Skeletal muscle cell (primary cell): Measurements from ENCODE around the gene ARF4.

Experiments
- DNase-seq: peaks from one replicate; pipeline ENCODE4 v3.0.0-alpha.2; 2010; ENCODE audit warnings: low read depth
- H3K4me3 ChIP-seq: 2 replicates; pipeline ENCODE4 v1.5.1; 2011; ENCODE audit warnings: low read depth, mild to moderate bottlenecking, control low read depth, low read length, moderate library complexity

Gene ARF4

GRCh38 chr3:57583544-57583943 lies 13.6 kb downstream of the ARF4 start:
- H3K4me3 ChIP-seq, result no peak overlapping the region
- DNase-seq, result no peak

DNA sequence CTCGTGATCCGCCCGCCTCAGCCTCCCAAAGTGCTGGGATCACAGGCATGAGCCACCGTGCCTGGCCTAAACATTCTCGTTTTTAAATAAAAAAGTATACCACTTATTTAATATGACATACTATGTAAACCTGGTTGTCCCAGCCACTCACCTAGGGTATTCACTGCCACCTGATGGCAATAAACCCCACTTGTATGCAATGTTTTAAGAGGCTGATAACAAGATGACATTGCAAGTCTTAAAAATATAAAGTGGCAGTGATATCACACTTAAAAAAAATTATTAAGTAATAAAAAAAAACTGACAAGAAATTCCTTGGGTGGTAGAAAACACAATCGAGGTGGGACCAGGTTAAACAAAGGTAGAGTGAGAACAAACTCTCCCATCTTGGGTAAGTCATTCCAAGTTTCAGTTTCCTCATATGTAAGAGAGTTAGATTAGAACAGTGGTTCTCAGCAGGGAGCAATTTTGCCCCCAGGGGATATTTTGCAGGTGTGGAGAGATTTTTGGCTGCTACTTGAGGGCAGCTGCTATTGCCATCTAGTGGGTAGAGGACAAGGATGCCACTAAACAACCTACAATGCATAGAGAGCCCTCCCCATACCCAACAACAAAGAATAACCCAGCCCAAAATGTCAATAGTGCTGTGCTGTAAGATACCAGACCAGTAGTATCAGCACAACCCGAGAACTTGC lies 14.5 kb downstream of the ARF4 start:
- DNase-seq, result no peak
- H3K4me3 ChIP-seq, result no peak overlapping the region

GRCh38 chr3:57577801-57578200 lies 19.3 kb downstream of the ARF4 start:
- no peak for DNase-seq
- no peak overlapping the region for H3K4me3 ChIP-seq

DNA sequence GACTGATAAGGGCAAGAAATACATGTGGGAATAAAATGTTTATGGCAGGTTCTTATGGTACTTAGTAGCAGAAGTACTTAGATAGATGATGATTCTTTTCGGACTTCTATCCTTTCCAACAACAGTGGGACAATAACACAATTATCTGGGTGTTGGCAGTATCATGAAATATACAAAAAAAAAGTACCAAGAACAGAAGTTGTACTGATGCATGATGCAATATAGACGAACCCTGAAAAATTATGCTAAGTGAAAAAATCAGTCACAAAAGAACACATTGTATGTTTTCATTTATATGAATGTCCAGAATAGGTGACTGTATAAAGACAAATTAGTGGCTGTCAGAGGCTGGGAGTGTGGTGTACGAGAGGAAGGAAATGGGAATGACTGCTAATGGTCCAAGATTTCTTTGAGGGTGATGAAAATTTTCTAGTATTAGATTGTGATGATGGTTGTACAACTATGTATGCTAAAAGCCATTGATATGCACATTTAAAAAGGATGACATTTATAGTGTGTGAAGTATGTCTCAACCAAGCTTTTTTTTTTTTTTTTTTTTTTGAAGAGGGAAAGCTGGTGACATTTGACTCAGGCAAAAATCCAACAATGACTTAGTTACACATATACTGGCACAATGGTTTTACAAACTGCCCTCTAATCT lies 21.0 kb downstream of the ARF4 start:
- DNase-seq, result no peak

GRCh38 chr3:57572096-57572495 lies 25.0 kb downstream of the ARF4 start:
- no peak for DNase-seq
- no peak overlapping the region for H3K4me3 ChIP-seq

More for the DNA sequence above, 21.0 kb downstream of the ARF4 start:
- no peak overlapping the region for H3K4me3 ChIP-seq

GRCh38 chr3:57570878-57571277 lies 26.3 kb downstream of the ARF4 start:
- no peak for DNase-seq
- H3K4me3 ChIP-seq, result no peak overlapping the region

DNA sequence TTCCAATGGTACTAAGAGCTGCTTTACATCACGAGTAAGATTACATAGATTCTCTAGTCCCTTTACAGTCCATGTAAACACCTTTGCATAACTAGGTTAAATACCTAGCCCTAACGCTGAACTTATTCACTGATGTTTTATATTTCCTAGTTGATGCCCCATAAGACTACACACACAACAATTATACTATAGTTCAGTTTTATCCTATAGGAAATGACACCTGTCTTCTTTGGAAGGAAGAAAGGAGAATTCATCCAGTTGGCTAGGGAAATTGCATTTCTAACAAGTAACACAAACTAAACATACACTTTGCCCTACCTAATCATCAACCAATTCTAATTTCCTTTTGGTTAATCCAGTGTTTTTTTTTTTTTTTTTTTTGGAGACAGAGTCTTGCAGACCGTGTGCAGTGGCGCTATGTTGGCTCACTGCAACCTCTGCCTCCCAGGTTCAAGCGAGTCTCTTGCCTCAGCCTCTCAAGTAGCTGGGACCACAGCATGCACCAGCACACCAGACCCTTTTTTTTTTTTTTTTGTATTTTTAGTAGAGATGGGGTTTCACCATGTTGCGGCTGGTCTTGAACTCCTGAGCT lies 27.2 kb downstream of the ARF4 start:
- DNase-seq, result no peak
- H3K4me3 ChIP-seq, result no peak overlapping the region

- no peak overlapping the region for H3K4me3 ChIP-seq
- DNase-seq, result peak; percentile 19
Observed at GRCh38 chr3:57559526-57559925, 37.6 kb downstream of the ARF4 start.

- peak overlapping the region; percentile 64 for H3K4me3 ChIP-seq
- DNase-seq, result peak; percentile 16
Observed at GRCh38 chr3:57557085-57557537, 40.0 kb downstream of the ARF4 start.

- peak overlapping the region; percentile 64 for H3K4me3 ChIP-seq
Observed at GRCh38 chr3:57556459-57557084, 40.6 kb downstream of the ARF4 start.

DNA sequence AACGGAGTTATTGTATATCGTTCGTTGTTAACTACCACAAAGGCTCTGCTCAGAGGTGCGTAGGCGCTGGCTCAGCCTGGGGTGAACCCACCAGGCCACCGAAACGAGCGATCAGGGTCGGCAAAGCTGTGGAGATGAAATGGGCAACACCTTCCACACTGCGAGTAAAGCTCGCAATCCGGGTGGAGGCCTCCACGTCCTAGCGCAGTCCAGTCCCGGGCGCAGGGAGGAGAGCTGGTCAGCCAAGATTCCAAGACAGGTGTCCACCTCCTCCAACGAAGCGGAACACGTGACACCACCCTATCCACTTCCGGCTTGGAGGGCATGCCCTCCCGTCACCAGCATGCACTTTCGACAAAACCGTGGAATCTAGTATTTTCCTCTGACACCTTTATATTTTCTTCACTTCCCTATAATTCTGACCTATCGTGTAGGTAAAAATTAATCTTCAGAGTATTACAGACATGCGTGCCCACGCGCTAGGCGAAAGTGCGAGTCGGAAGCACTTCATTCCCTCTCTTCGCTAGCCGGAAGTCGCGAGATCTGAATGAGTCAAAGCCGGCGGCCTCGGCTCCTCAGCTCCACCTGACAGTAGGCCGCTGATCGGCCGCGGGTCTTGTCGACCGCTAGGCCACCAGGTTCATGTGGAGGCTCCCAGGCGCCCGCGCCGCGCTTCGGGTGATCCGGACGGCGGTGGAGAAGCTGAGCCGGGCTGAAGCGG lies 41.2 kb downstream of the ARF4 start, which contains the start of gene PDE12:
PDE12 (plus strand) TSS at position 537 of the 721 bp plus-strand sequence; CDS start at position 643, 106 bp downstream.
- peak; percentile 73 for DNase-seq
- H3K4me3 ChIP-seq, result peak within 1 kb of the TSS; percentile 64

More at GRCh38 chr3:57556459-57557084, 40.6 kb downstream of the ARF4 start:
- DNase-seq, result no peak

GRCh38 chr3:57555306-57555705 lies 41.8 kb downstream of the ARF4 start:
- no peak for DNase-seq
- peak overlapping the region; percentile 64 for H3K4me3 ChIP-seq

DNA sequence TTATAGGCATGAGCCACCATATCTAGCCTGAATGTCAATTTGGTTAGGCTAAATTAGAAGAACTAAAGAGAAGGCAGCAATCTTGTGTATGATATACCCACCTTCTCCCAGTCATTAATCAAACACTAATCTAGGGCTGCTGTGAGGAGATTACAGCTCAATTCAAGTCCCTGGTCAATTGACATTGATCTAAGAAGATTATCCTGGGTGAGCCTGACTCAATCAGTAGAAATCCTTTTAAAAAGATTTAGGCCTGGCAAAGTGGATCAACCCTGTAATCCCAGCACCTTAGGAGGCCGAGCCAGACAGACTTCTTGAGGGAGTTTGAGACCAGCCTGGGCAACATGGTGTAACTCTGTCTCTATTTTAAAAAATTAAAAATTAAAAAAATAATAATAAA lies 50.5 kb downstream of the ARF4 start:
- no peak overlapping the region for H3K4me3 ChIP-seq
- DNase-seq, result no peak

GRCh38 chr3:57545636-57546268 lies 51.4 kb downstream of the ARF4 start:
- no peak overlapping the region for H3K4me3 ChIP-seq
- DNase-seq, result no peak

DNA sequence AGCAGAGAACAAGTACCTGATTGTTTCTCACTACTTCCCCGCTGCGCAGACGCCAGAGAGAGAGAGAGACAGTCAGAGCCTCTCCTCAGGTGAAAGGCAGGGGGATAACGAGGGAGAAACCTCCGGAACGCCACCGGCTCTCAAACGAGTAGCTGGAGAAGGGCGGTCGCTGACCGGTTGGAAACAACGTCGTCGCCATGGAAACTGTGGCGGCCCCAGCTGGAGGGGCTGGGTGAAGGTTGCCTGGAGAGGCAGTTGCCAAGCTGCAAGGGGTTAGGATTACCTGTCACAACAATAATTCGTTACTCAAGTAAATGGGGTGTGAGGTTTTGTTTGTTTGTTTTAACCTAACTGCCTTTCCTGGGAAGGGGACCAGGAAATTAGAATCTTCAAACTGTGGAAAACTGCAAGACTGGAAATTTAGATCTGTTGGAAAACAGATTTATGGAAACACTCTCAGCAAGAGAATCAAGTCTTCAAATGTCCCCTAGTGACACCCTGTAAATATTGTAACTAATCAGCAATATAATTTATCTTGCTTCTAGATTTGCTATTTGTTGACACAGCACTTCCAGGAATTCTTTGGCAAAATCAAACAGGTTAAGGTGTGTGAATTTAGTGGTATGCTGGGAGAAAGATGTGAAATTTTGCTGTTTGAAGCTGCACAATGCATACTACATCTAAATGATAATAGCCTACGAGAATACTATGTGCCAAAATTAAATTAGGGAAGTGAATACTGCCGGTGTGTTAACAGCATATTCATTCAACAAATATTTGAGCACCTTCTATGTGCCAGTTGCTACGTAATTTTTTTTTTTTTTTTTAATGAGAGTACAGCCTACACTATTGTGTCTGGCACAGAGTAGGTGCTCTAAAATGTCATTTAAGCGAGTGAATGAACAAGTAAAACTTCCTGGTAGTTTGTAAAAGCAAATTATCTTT lies 52.7 kb downstream of the ARF4 start, which contains the start of gene DNAH12:
DNAH12 (minus strand) TSS at position 164 of the 945 bp plus-strand sequence. CDS start 1,474 bp downstream, outside the sequence.
- H3K4me3 ChIP-seq, result peak within 1 kb of the TSS; percentile 28
- DNase-seq, result no peak

DNA sequence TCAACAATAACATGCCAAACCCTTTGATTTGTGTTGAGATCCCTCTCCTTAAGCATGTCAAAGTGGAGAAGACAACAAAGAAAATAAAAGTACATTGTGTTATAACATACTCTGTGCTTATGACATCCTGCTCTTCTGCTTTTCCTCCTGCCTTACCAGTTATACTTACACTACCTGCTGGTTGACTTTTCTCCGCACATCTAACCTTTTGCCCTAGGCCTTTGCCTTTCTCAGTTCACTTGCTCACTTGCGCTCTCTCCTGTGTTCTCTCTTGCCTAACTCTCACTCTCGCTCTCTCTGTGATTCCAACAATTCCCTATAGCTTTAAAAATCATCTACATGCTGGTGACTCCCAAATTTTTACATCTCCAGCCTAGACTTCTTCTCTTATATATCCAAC lies 58.7 kb downstream of the ARF4 start:
- H3K4me3 ChIP-seq, result no peak overlapping the region
- DNase-seq, result no peak

DNA sequence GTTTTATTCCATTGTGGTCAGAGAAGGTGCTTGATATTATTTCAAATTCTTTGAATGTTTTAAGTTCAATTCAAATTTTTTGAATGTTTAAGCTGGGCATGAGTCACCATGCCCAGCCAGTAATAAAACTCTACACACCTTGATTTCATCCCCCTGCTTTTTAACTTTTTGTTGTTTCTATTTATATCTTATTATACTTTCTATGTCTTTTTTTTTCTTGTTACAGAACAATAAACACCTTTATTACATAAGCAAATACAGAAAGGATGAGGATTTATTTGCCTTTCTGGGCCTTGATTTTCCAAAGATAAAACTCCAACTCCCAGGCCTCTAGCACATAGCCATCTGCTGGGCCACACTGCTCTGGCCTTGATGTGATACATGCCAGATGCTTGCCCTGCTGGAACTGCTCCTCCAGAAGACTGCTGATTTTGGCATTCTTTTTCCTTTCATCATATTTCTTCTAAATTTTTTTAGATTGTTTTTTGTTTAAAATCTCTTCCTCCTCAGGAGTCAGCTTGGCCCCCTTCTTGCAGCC lies 67.0 kb downstream of the ARF4 start:
- DNase-seq, result no peak
- H3K4me3 ChIP-seq, result no peak overlapping the region
